GM12892 (cell line): ENCODE data around the gene CTTN.

Experiments
- POLR2A ChIP-seq: IDR thresholded peaks from 2 replicates; pipeline ENCODE4 v1.6.1; 2011; ENCODE audit warnings: low read depth, low read length, control low read depth
- POLR2AphosphoS5 ChIP-seq: IDR thresholded peaks from 2 replicates; pipeline ENCODE4 v1.6.1; 2011; ENCODE audit warnings: low read depth, low read length, control low read depth

DNA sequence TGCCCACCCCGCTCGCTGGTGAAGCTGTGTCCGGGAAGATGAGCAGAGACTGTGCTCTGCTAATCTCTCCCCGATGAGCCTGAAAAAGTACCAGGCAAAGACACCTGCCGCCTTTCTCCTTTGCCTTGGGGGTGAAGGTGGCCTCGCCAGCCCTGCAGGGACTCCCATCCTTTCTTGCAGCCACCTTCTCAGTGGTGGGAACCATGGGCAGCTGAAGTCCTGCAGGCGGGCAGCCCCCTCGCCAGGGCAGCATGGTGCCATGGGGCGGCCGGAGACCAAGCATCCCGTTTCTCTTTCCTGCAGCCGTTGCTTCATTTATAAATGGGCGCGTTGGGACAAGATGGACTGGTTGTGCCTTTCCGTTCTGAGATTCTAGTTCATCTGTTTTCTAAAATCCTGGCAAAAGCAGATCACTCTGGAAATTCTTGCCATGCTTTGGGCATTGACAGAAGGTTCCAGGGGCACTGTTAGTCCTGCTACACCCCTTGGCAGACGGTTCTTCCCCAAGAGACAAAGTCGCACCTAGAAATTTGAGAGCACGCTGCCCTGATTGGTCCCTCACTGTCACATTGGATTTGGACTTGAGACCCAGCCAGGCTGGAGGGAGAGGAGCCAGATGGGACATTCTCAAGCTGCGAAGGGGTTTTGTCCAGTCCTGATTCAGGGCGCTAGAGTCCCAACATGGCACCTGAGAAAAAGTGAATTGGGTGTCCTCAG, 7.5 kb downstream of the CTTN start:
- no peak for TF ChIP-seq POLR2A
- TF ChIP-seq POLR2AphosphoS5, result no peak
